NCI-H1105 (cell line): Measurements from ENCODE around the gene MTCL1.

Experiments
- DNase-seq: peaks from one replicate; lab custom pipeline; 2025; lab: John Stamatoyannopoulos, UW

MTCL1 gene

GRCh38 chr18:8810157-8810556 is 104.8 kb downstream of the MTCL1 start:
- no peak for DNase-seq

- DNase-seq = no peak
Measured at GRCh38 chr18:8811115-8811514, 105.8 kb downstream of the MTCL1 start.

DNA sequence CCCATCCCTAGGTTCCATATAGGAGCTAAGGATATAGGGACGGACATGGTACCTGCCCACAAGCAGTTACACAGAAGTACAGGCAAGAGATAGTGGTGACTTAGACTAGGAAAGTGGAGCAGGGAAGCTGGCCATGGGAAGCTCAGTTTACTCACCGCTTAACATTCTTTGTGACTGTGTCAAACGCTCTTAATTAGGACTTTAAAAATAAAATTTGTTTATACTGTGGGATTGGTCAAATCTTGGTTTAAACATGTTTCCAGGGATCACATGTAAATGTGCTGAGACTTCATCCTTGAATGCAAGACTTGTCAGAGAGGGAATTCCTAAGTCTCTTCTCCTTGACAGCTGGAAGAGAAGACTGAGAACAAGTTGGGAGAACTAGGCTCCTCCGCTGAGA is 107.3 kb downstream of the MTCL1 start:
- no peak for DNase-seq

GRCh38 chr18:8813611-8814010 is 108.3 kb downstream of the MTCL1 start:
- DNase-seq = no peak

- DNase-seq = no peak
Measured at GRCh38 chr18:8814206-8814605, 108.8 kb downstream of the MTCL1 start.

DNA sequence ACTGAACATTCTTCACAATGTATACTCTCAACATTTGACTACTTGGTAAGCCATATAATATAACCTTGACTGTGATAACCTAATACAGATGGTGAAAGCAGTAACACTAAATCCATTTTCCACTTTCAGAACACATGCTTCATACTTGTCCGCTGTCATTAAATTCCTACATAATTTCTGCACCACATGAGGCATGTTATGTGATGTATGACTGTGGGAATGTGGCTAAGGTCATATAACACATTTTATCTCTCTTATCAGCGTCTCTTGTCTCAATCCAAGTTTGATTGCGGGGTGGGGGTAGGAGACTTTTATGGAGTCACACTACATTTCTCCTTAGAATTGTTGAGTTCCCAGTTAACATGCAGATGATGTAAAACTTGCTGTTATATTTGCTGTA is 110.9 kb downstream of the MTCL1 start:
- DNase-seq = no peak

- DNase-seq = no peak
Measured at GRCh38 chr18:8816816-8817215, 111.5 kb downstream of the MTCL1 start.

DNA sequence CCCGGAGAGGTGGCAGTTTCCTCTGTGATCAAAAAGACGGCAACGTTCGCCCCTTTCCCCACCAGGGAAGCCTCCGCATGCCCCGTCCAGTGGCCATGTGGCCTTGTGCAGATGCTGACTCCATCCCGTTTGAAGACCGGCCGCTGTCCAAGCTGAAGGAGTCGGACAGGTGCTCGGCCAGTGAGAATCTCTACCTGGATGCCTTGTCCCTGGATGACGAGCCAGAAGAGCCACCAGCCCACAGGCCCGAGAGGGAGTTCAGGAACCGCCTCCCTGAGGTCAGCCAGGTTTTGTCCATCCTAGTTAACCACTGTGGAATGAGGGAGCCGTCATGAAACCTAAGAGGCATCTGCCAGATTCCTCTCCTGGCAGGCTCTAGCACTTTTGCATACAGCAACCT is 113.6 kb downstream of the MTCL1 start:
- DNase-seq = no peak

DNA sequence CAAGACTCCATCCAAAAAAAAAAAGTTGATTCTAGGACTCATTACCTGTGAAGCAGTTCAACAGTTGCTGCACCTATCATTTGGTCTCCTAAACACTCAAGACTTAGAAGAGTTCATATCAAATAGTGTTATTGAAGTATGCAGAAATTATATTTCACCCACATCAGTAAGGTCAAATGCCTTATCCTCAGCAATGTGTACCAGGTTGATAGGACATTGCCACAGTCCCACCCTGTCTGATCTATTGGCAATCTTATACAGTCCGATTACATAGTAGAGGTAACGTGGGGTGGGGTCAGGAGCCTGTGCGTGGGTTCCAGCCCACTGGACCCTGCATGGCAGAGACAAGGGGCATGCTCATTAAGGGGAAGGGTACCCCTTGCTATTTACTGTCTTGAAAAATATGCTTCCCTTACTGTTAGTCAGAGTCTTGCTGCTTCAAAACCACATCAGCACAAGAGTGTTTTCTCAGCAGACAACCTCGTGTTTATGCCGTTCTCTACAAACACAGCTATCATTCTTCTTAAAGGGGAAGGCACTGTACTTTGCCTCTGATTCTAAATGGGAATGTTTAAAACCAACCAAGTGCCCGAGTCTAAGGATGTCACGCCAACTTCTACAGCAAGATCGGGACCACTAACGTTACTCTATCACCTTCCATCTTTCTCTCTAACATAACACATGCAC is 115.2 kb downstream of the MTCL1 start:
- DNase-seq = no peak

GRCh38 chr18:8821083-8821465 is 115.7 kb downstream of the MTCL1 start:
- no peak for DNase-seq

GRCh38 chr18:8821531-8821930 is 116.2 kb downstream of the MTCL1 start:
- no peak for DNase-seq

GRCh38 chr18:8822643-8823042 is 117.3 kb downstream of the MTCL1 start:
- no peak for DNase-seq

- DNase-seq = no peak
Measured at GRCh38 chr18:8823530-8823929, 118.2 kb downstream of the MTCL1 start.

DNA sequence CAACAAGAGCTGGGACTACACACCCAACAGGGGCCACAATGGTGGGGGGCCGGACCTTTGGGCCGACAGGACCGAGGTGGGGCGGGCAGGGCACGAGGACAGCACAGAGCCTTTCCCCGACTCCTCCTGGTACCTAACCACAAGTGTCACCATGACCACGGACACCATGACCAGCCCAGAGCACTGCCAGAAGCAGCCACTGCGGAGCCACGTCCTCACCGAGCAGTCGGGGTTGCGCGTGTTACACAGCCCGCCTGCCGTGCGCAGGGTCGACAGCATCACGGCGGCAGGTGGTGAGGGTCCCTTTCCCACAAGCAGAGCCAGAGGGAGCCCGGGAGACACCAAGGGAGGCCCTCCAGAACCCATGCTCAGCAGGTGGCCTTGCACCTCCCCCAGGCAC is 119.5 kb downstream of the MTCL1 start:
- no peak for DNase-seq

- DNase-seq = no peak
Measured at GRCh38 chr18:8825273-8825672, 119.9 kb downstream of the MTCL1 start.

DNA sequence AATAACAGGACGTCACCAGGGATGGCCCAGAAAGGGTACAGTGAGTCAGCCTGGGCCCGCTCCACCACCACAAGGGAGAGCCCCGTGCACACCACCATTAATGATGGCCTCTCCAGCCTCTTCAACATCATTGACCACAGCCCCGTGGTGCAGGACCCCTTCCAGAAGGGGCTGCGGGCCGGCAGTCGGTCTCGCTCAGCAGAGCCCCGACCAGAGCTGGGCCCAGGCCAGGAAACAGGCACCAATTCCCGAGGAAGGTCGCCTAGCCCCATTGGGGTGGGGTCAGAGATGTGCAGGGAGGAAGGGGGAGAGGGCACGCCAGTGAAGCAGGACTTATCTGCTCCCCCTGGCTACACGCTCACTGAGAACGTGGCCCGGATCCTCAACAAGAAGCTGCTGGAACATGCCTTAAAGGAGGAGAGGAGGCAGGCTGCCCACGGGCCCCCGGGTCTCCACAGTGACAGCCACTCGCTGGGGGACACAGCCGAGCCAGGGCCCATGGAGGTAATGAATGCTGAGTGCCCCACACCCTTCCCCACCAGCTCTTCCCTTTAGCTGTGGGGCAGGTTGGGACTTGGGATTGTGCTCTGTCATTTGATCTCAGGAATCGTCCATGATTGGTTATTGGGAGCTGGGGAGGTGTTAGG is 120.5 kb downstream of the MTCL1 start:
- DNase-seq = no peak

- no peak for DNase-seq
Measured at GRCh38 chr18:8826514-8826913, 121.2 kb downstream of the MTCL1 start.

GRCh38 chr18:8826971-8827370 is 121.6 kb downstream of the MTCL1 start:
- DNase-seq = no peak

DNA sequence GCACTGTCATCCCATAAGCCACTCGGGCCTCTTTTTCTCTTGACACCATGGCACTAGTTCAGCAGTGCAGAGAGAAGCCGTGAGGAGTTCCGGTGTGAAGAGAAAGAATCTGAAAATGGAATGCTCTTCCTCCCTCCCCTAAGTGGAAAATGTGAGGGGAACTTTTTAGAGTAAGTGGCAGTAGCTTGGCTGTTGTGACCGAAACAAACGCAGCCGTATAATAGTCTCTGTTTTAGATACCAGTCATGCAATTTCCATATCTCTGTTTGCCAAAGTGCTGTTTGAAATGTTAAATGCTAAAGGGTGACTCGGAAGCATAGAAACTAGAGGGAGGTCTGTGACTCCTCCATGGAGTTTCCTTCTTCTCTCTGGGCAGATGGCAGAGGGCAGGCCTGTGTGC is 122.9 kb downstream of the MTCL1 start:
- DNase-seq = no peak

DNA sequence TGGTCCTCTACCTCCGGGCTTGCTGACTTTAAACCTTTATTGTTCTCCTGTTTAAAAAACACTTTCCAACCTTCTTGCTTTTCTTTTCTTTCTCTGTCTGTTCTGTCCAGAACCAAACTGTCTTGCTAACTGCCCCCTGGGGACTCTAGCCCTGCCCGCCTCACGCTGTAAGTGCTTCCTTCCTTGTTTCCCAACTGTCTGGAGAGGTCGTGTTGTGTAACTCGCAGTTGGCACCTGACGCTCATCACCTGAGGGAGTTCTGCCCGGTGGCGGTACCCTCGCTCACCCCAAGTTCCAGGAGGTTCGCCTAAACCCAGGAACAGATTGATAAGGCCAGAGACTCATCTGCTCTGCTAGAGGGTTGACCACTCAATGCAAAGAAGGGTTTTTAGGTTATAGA is 123.4 kb downstream of the MTCL1 start:
- DNase-seq = no peak

- DNase-seq = no peak
Measured at GRCh38 chr18:8830067-8831060, 125.0 kb downstream of the MTCL1 start.

DNA sequence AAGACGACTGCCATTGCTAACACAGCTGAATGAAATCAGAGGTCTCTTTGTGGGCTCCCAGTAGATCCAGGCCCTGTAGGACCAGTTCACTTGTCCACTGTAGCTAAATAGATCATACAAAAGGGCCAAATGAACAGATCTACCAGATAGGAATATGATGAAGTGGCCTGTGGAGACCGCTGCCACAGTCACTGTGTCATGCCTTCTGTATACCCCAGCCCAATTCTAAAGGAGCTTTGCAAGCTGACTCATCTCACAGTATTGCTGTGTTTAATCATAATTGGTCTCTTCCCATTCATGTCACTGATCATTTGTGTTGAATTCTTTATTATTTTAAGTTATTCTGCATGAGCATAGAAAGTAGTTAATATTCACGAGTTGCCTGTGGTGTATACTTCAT is 125.8 kb downstream of the MTCL1 start:
- DNase-seq = no peak

- DNase-seq = no peak
Measured at GRCh38 chr18:8831531-8831930, 126.2 kb downstream of the MTCL1 start.
